GM12878 (cell line): Measurements from ENCODE around the gene GAPDHS. TPM values are rescaled to one million over a fixed set of nuclear protein-coding genes. Genes with fewer than 3 reads are reported as not detected.

Source experiments
- ATAC-seq: fragments of 200-7000 bp; cut with Tn5 transposase; 3 replicates; pipeline ENCODE4 v1.9.1; 2020; ENCODE audit warnings: mild to moderate bottlenecking, moderate library complexity
- BruUV-seq: library from RNA; stranded (reverse); fragments of 400-500 nt; replicated peaks from 2 replicates; lab custom pipeline; 2021; lab: Mats Ljungman, UMichigan
- CTCF ChIA-PET: fragments of 300-600 bp; sonication (Branson Sonifier 250); formaldehyde crosslinking; extraction: SDS; loops from one replicate; lab custom pipeline; 2021; ENCODE audit warnings: inconsistent platforms; lab: Yijun Ruan, JAX
- POLR2A ChIA-PET: fragments of 350-600 bp; formaldehyde crosslinking; extraction: SDS; loops from one replicate; lab custom pipeline; 2021; ENCODE audit warnings: inconsistent platforms; lab: Charles Lee
- RAD21 ChIA-PET: fragments of 300-600 bp; sonication (Branson Sonifier 250); formaldehyde crosslinking; loops from one replicate; lab custom pipeline; 2023; ENCODE audit warnings: antibody characterized with exemption; ENCODE audit not compliant: unreplicated experiment; lab: Charles Lee
- SMC1A ChIA-PET: fragments of 300-600 bp; sonication (Branson Sonifier 250); formaldehyde crosslinking; loops from one replicate; lab custom pipeline; 2023; ENCODE audit not compliant: unreplicated experiment, uncharacterized antibody; lab: Charles Lee
- DNase-seq: peaks from one replicate; pipeline ENCODE4 v3.0.0-alpha.2; 2011; ENCODE audit warnings: low read depth, low spot score
- FAIRE-seq: peaks from 3 replicates; lab custom pipeline; 2011; peaks lifted over from hg19 to GRCh38; lab: Jason Lieb, UNC
- H2AFZ ChIP-seq: 2 replicates; pipeline ENCODE4 v1.6.0; 2011; ENCODE audit warnings: low read depth, low read length, control low read depth; ENCODE audit not compliant: control insufficient read depth
- H3K27ac ChIP-seq: 2 replicates; pipeline ENCODE4 v1.5.1; 2011; ENCODE audit warnings: control low read depth; ENCODE audit not compliant: control insufficient read depth, insufficient read depth
- H3K27me3 ChIP-seq, 2 experiments: replicated peaks in 1 of 2; 2 replicates each; pipeline versions ENCODE4 v1.6.0 to v1.6.1; 2011; ENCODE audit warnings: low read length in 1 of 2; ENCODE audit not compliant: control insufficient read depth in 2 of 2, insufficient read depth in 2 of 2
- H3K36me3 ChIP-seq, 2 experiments: 2 replicates each; pipeline ENCODE4 v1.5.1; 2011; ENCODE audit warnings: low read length in 1 of 2; ENCODE audit not compliant: control insufficient read depth in 2 of 2, insufficient read depth in 2 of 2
- H3K4me1 ChIP-seq: 2 replicates; pipeline ENCODE4 v1.6.1; 2011; ENCODE audit warnings: mild to moderate bottlenecking, low read length, moderate library complexity, mixed read lengths; ENCODE audit not compliant: control insufficient read depth, insufficient read depth
- H3K4me2 ChIP-seq: 2 replicates; pipeline ENCODE4 v1.6.0; 2011; ENCODE audit warnings: control low read depth; ENCODE audit not compliant: control insufficient read depth, insufficient read depth
- H3K4me3 ChIP-seq: fragments of 200-600 bp; sonication (generic); 2 replicates; pipeline ENCODE4 v1.5.1; 2016
- H3K79me2 ChIP-seq: 2 replicates; pipeline ENCODE4 v1.6.0; 2011; ENCODE audit warnings: low read length; ENCODE audit not compliant: control insufficient read depth, insufficient read depth
- H3K9ac ChIP-seq: 2 replicates; pipeline ENCODE4 v1.8.0; 2011; ENCODE audit warnings: low read length, control low read depth, mixed read lengths; ENCODE audit not compliant: control insufficient read depth, insufficient read depth
- H3K9me3 ChIP-seq: replicated peaks from 3 replicates; pipeline ENCODE4 v1.5.1; 2011; ENCODE audit warnings: mild to moderate bottlenecking, low read length; ENCODE audit not compliant: control insufficient read depth, insufficient read depth
- H4K20me1 ChIP-seq: 2 replicates; pipeline ENCODE4 v1.6.0; 2011; ENCODE audit not compliant: control insufficient read depth, insufficient read depth
- BCLAF1 ChIP-seq: fragments of 450-650 bp; IDR thresholded peaks from 2 replicates; pipeline ENCODE4 v1.6.1; 2017; ENCODE audit warnings: antibody characterized with exemption, mild to moderate bottlenecking, moderate library complexity
- CBX3 ChIP-seq: fragments of 200-600 bp; sonication (generic); IDR thresholded peaks from 2 replicates; pipeline ENCODE4 v1.6.1; 2016; ENCODE audit warnings: low read depth, borderline replicate concordance
- MTA3 ChIP-seq: IDR thresholded peaks from 2 replicates; pipeline ENCODE4 v1.6.1; 2012; ENCODE audit warnings: low read length, inconsistent platforms, borderline replicate concordance
- PBX3 ChIP-seq: IDR thresholded peaks from 2 replicates; pipeline ENCODE4 v1.6.1; 2011; ENCODE audit warnings: mild to moderate bottlenecking, low read depth, low read length, moderate library complexity; ENCODE audit not compliant: insufficient replicate concordance
- SIN3A ChIP-seq: IDR thresholded peaks from 2 replicates; pipeline ENCODE4 v1.6.1; 2012; ENCODE audit warnings: low read depth, low read length, improper control_type of control experiment
- TARDBP ChIP-seq: IDR thresholded peaks from 2 replicates; pipeline ENCODE4 v1.6.1; 2016; ENCODE audit warnings: borderline replicate concordance
- WGBS: methylation state at CpG from one replicate; pipeline ENCODE4 v1.1.6; 2016; ENCODE audit warnings: low lambda C conversion rate; ENCODE audit not compliant: insufficient replicate concordance, insufficient coverage; ENCODE audit errors: missing lambda C conversion rate; 5-methylcytosine and 5-hydroxymethylcytosine counted together
- in situ Hi-C: fragments of 300-500 bp; cut with MboI; formaldehyde crosslinking; loops from 9 replicates; pipeline ENCODE4 v1.14.3; 2018; ENCODE audit warnings: mixed read lengths
- intact Hi-C: fragments of 100-400 bp; cut with micrococcal nuclease; formaldehyde crosslinking; loops from one replicate; pipeline ENCODE4 v1.14.2; 2022; ENCODE audit not compliant: unreplicated experiment
- polyA plus RNA-seq, 11 experiments: library from polyadenylated mRNA; depleted of rRNA in 4 of 11; unstranded in 6 of 11; stranded (reverse) in 5 of 11; fragments of >200 nt; fragmentation: Nextera tagmentation in 4 of 11; fragmentation: Illumina TruSeq in 1 of 11; extraction: Ambion mirVana in 4 of 11; extraction: Trizol in 1 of 11; gene quantifications; 1 replicate in 1 of 11; 2 replicates in 10 of 11; pipeline versions ENCODE4 v1.2.1 to v1.2.3, GENCODE V29; 2011 to 2016; ENCODE audit warnings: inconsistent platforms in 2 of 11, missing spikeins in 2 of 11, low read depth in 1 of 11
- total RNA-seq, 4 experiments: library from RNA; depleted of rRNA in 3 of 4; stranded (reverse); fragments of >200 nt in 3 of 4; fragmentation: Illumina TruSeq in 1 of 4; extraction: Trizol in 1 of 4; gene quantifications; 2 replicates each; pipeline versions ENCODE4 v1.2.1 to v1.2.3, GENCODE V29; 2013 to 2021
- TF ChIP-seq, protein P1 (sequence below): IDR thresholded peaks from 2 replicates; pipeline ENCODE4 v1.6.1; 2012; ENCODE audit warnings: low read length, inconsistent platforms
- TF ChIP-seq, protein P2 (sequence below): IDR thresholded peaks from 2 replicates; pipeline ENCODE4 v1.6.1; 2011; ENCODE audit warnings: low read depth, mild to moderate bottlenecking, low read length, moderate library complexity, borderline replicate concordance; ENCODE audit errors: extremely low read depth

GAPDHS gene
- total and polyA plus RNA-seq, 10 of the 15 experiments (the other 5 are each of a cell fraction or from before 2014, with no cell fraction given) = 0.08 TPM; not detected in 9

GRCh38 chr19:35571406-35571965, 38.2 kb downstream of the GAPDHS start:
- ChIA-PET RAD21 (interaction anchor here (0.6 kb wide), 1 partner anchor 282 kb away, joined by 3 read pairs; no protein-coding TSS in a partner anchor), CTCF (no interaction called here), POLR2A (interaction anchor here (0.6 kb wide), 1 partner anchor 8 kb away, joined by 3 read pairs; the partner anchor contains the start of gene ATP4A), SMC1A (no interaction called here)
- peaks cover 4% of the 10 kb centered on the region; the same call in 2 of the 3 replicates for H3K9me3 ChIP-seq
- FAIRE-seq (no peak), DNase-seq (no peak), ATAC-seq (no peak)
- H3K9ac ChIP-seq = no peak overlapping the region
- no peak overlapping the region for H3K4me3 ChIP-seq
- H3K27ac ChIP-seq = no peak overlapping the region
- WGBS = 13% methylated on average over 1 of the region's 1 CpG
- H3K36me3 ChIP-seq = no peaks in the 10 kb centered on the region
- intact Hi-C loops = no loop called here
- no peak overlapping the region for H3K4me2 ChIP-seq
- no peaks in the 10 kb centered on the region for H3K4me1 ChIP-seq
- in situ Hi-C loops = no loop called here
- TF ChIP-seq TARDBP = no peak
- TF ChIP-seq CBX3 = no peak
- no peaks in the 10 kb centered on the region for H4K20me1 ChIP-seq
- peaks cover 2 to 4% of the 10 kb centered on the region in 2 experiments; a peak in 1 of 4 replicates for H3K27me3 ChIP-seq
- no TSS peak for BruUV-seq
- H3K79me2 ChIP-seq = no peaks in the 10 kb centered on the region
- H2AFZ ChIP-seq = no peak overlapping the region

DNA sequence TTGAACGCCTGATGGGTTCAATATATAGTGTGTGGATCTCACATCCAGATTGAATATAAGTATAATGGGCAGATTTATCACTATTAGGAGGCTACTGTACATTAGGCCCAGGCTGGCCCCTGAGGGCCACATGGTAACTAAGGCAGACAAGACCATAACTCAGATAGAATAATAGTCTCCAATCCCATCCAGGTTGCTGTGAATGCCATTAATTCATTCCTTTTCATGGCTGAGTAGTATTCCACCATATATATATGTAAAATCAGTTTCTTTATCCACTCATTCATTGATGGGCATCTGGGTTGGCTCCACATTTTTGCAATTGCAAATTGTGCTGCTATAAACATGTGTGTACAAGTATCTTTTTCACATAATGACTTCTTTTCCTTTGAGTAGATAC, 44.7 kb downstream of the GAPDHS start:
- H3K27ac ChIP-seq = no peak overlapping the region
- ATAC-seq = no peak
- ChIA-PET RAD21 (no interaction called here), SMC1A (no interaction called here), CTCF (no interaction called here), POLR2A (no interaction called here)
- H2AFZ ChIP-seq = no peak overlapping the region
- WGBS = 58% methylated on average over 1 of the region's 1 CpG
- H3K36me3 ChIP-seq = no peaks in the 10 kb centered on the region
- H3K4me2 ChIP-seq = no peak overlapping the region
- no peaks in the 10 kb centered on the region for H3K79me2 ChIP-seq
- no peaks in the 10 kb centered on the region for H3K4me1 ChIP-seq
- no peaks in the 10 kb centered on the region for H3K27me3 ChIP-seq
- in situ Hi-C loops (no loop called here), intact Hi-C loops (no loop called here)
- no peak overlapping the region for H3K9ac ChIP-seq
- FAIRE-seq = no peak
- no peak overlapping the region for H3K4me3 ChIP-seq
- no peak for DNase-seq
- peaks cover 13% of the 10 kb centered on the region; the same call in 2 of the 3 replicates for H3K9me3 ChIP-seq
- no TSS peak for BruUV-seq
- H4K20me1 ChIP-seq = no peaks in the 10 kb centered on the region
- TF ChIP-seq, protein P1, sequence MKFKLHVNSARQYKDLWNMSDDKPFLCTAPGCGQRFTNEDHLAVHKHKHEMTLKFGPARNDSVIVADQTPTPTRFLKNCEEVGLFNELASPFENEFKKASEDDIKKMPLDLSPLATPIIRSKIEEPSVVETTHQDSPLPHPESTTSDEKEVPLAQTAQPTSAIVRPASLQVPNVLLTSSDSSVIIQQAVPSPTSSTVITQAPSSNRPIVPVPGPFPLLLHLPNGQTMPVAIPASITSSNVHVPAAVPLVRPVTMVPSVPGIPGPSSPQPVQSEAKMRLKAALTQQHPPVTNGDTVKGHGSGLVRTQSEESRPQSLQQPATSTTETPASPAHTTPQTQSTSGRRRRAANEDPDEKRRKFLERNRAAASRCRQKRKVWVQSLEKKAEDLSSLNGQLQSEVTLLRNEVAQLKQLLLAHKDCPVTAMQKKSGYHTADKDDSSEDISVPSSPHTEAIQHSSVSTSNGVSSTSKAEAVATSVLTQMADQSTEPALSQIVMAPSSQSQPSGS = no peak
- TF ChIP-seq, protein P2, sequence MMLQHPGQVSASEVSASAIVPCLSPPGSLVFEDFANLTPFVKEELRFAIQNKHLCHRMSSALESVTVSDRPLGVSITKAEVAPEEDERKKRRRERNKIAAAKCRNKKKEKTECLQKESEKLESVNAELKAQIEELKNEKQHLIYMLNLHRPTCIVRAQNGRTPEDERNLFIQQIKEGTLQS = no peak
- no peak for TF ChIP-seq MTA3
- TF ChIP-seq PBX3 = no peak
- no peak for TF ChIP-seq SIN3A
- no peak for TF ChIP-seq BCLAF1
